ENCODE measurements around the gene C20orf202.
"Not testable (repeated sequence)": the region's sequence is repeated elsewhere in the genome, so short reads cannot be mapped to it uniquely, and the experiment has no call there.

DNA sequence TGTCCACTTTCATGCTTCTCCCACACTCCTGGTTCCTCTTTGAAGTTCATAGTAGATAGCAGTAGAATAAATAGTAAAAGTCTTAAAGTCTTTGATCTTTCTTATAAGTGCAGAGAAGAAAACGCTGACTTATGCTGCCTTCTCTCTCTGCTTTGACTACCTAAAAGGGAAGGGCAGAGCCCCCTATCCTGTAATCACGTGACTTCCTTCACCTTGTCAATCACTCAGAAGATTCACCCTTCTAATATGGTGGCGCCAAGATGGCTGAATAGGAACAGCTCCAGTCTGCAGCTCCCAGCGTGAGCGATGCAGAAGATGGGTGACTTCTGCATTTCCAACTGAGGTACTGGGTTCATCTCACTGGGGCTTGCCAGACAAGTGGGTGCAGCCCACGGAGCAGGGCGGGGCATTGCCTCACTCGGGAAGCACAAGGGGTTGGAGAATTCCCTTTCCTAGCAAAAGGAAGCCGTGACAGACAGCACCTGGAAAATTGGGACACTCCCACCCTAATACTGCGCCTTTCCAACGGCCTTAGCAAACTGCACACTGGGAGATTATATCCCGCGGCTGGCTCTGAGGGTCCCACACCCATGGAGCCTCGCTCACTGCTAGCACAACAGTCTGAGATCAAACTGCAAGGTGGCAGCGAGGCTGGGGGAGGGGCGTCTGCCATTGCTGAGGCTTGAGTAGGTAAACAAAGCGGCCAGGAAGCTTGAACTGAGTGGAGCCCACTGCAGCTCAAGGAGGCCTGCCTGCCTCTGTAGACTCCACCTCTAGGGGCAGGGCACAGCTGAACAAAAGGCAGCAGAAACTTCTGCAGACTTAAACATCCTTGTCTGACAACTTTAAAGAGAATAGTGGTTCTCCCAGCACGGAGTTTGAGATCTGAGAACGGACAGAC lies 13.5 kb downstream of the C20orf202 start:
- not testable (repeated sequence) for TF ChIP-seq EZH2phosphoT487 (IDR thresholded peaks at IDR 0.05; ENCODE audit: unreplicated experiment); EZH2 (IDR thresholded peaks at IDR 0.05; ENCODE audit: low read depth, unreplicated experiment); POLR2AphosphoS5 (IDR thresholded peaks at IDR 0.05; ENCODE audit: low read depth); JUNB (IDR thresholded peaks at IDR 0.05; ENCODE audit: unreplicated experiment); NANOG (IDR thresholded peaks at IDR 0.05; ENCODE audit: borderline replicate concordance); CREB1 (CRISPR knock-in tag; IDR thresholded peaks at IDR 0.05; ENCODE audit: low read depth); STAT1 (IDR thresholded peaks at IDR 0.05; ENCODE audit: unreplicated experiment)
- TF ChIP-seq, protein P1, sequence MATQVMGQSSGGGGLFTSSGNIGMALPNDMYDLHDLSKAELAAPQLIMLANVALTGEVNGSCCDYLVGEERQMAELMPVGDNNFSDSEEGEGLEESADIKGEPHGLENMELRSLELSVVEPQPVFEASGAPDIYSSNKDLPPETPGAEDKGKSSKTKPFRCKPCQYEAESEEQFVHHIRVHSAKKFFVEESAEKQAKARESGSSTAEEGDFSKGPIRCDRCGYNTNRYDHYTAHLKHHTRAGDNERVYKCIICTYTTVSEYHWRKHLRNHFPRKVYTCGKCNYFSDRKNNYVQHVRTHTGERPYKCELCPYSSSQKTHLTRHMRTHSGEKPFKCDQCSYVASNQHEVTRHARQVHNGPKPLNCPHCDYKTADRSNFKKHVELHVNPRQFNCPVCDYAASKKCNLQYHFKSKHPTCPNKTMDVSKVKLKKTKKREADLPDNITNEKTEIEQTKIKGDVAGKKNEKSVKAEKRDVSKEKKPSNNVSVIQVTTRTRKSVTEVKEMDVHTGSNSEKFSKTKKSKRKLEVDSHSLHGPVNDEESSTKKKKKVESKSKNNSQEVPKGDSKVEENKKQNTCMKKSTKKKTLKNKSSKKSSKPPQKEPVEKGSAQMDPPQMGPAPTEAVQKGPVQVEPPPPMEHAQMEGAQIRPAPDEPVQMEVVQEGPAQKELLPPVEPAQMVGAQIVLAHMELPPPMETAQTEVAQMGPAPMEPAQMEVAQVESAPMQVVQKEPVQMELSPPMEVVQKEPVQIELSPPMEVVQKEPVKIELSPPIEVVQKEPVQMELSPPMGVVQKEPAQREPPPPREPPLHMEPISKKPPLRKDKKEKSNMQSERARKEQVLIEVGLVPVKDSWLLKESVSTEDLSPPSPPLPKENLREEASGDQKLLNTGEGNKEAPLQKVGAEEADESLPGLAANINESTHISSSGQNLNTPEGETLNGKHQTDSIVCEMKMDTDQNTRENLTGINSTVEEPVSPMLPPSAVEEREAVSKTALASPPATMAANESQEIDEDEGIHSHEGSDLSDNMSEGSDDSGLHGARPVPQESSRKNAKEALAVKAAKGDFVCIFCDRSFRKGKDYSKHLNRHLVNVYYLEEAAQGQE (IDR thresholded peaks at IDR 0.05; ENCODE audit: unreplicated experiment), result not testable (repeated sequence)
- TF ChIP-seq, protein P2, sequence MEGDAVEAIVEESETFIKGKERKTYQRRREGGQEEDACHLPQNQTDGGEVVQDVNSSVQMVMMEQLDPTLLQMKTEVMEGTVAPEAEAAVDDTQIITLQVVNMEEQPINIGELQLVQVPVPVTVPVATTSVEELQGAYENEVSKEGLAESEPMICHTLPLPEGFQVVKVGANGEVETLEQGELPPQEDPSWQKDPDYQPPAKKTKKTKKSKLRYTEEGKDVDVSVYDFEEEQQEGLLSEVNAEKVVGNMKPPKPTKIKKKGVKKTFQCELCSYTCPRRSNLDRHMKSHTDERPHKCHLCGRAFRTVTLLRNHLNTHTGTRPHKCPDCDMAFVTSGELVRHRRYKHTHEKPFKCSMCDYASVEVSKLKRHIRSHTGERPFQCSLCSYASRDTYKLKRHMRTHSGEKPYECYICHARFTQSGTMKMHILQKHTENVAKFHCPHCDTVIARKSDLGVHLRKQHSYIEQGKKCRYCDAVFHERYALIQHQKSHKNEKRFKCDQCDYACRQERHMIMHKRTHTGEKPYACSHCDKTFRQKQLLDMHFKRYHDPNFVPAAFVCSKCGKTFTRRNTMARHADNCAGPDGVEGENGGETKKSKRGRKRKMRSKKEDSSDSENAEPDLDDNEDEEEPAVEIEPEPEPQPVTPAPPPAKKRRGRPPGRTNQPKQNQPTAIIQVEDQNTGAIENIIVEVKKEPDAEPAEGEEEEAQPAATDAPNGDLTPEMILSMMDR (conservative IDR thresholded peaks at IDR 0.05; ENCODE audit: low read depth in 2 of 2), result 0 out of 4 replicates have a peak, but pooled peaks of 1 of the 2 experiments have one; percentile 0
